Activated CD4-positive, alpha-beta T cell treated with anti-CD3 and anti-CD28 coated beads, Interleukin-2, amount 10 ng/mL, durations not matched to agents 7 days and 5 days (primary cell): ENCODE results near the gene TIMM44. TPM values are rescaled to one million over a fixed set of nuclear protein-coding genes. Genes with fewer than 3 reads are reported as not detected.

Source experiments
- CTCF ChIA-PET: fragments of 350-600 bp; sonication (Branson Sonifier 250); formaldehyde crosslinking; loops from one replicate; lab custom pipeline; 2021; ENCODE audit warnings: antibody characterized with exemption; lab: Charles Lee
- POLR2A ChIA-PET: fragments of 350-600 bp; sonication (Branson Sonifier 250); formaldehyde crosslinking; loops from one replicate; lab custom pipeline; 2021; ENCODE audit warnings: antibody characterized with exemption; lab: Charles Lee
- DNase-seq: peaks from one replicate; pipeline ENCODE4 v3.0.0-alpha.2; 2020
- H3K27ac Mint-ChIP-seq: one replicate; pipeline ENCODE4 v1.8.0; 2021; ENCODE audit warnings: mild to moderate bottlenecking, moderate library complexity, mixed read lengths
- H3K27me3 Mint-ChIP-seq: one replicate; pipeline ENCODE4 v1.8.0; 2021; ENCODE audit warnings: mixed read lengths
- H3K36me3 Mint-ChIP-seq: one replicate; pipeline ENCODE4 v1.8.0; 2021; ENCODE audit warnings: low read depth, mixed read lengths
- H3K4me1 Mint-ChIP-seq: one replicate; pipeline ENCODE4 v1.8.0; 2021; ENCODE audit warnings: mixed read lengths
- H3K4me3 Mint-ChIP-seq: one replicate; pipeline ENCODE4 v1.8.0; 2021; ENCODE audit warnings: mild to moderate bottlenecking, moderate library complexity, mixed read lengths
- H3K9me3 Mint-ChIP-seq: one replicate; pipeline ENCODE4 v1.8.0; 2021; ENCODE audit warnings: mixed read lengths
- total RNA-seq, 2 experiments: library from RNA; stranded (reverse); gene quantifications; one replicate each; pipeline ENCODE4 v1.2.3, GENCODE V29; 2021

The TIMM44 gene
- total RNA-seq, 2 experiments from 2014 or later = 44.0 to 59.9 TPM

DNA sequence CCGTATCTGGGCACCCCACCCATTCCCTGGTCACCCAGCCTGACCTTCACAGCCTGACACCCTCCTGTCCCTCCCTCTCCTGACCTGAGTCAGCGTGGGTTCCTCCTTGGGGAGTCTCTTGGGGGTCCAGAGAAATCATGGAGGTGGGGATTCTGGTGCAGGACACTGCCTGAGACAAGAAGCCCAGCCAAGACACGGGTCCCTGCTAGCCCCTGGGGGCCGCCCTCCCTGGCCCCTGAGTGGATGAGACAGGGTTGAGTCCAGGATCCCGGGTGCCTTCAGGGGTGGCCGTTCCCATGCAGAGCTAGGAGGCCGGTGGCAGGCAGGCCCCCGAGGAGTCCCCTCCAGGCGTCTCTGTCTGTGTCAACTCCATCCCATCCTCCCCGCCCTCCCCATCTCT is 38.2 kb downstream of the TIMM44 start:
- POLR2A ChIA-PET = no interaction called here

DNA sequence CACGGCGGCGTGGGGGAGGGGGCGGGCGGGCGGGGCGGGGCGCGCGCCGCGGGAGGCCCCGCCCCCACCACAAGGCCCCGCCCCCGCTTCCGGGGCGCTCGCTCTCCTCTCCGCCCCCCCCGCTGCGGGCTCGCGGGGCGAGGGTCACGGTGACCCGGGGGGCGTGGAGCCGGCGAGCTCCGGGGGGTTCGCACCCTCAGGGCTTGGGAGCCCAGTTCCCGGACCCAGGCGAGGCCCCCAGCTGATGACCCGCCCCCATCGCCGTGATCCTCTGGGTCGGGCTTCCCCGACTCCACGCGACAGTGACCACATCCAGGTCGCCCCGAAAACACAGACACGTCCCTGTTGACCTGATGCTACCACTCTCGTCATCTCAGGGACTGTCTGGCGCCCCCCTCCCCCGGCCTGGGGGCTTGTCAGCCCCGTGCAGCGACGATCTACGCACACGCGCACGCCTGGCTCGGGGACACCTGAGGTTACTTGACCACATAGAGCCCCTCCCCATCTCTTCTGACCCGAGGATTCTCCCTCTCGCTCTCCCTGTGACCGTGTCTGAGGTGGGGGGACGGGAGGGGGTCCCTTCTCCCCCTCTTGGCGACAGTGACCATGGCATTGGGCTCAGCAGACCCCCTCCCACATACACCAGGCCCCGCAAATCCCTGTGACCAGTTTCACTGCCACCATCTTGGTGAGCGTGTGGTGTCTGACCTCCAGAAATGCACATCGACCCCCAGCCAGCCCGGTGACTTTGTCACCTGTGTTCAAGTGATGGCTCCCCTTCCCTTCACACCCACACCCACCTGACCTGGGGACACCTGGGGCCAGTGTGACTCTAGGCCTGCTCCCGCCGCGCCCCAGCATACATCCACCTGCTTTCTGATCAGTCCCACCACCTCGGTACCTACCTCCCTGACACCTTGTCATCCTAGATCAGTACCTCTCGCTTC is 39.1 kb downstream of the TIMM44 start:
- ChIA-PET POLR2A (interaction anchor here (0.6 kb wide), 1 partner anchor 543 kb away, joined by 12 read pairs; no protein-coding TSS in a partner anchor), CTCF (interaction anchor here (0.6 to 1.6 kb wide), 18 partner anchors 8 to 336 kb away, joined by 3 to 19 read pairs (median 4); partner anchors contain the start of genes SNAPC2, TIMM44 and TRAPPC5)
- Mint-ChIP-seq H3K27ac (peak overlapping the region; percentile 94), H3K9me3 (no peaks in the 10 kb centered on the region), H3K4me1 (peaks cover 29% of the 10 kb centered on the region), H3K4me3 (peak overlapping the region; percentile 81), H3K36me3 (peaks cover 10% of the 10 kb centered on the region), H3K27me3 (no peaks in the 10 kb centered on the region)
- peak; percentile 69 for DNase-seq

More for the DNA sequence above, 38.2 kb downstream of the TIMM44 start:
- Mint-ChIP-seq H3K27me3 (no peaks in the 10 kb centered on the region), H3K36me3 (peaks cover 10% of the 10 kb centered on the region), H3K27ac (peak overlapping the region; percentile 94), H3K4me3 (peak overlapping the region; percentile 78), H3K4me1 (peaks cover 29% of the 10 kb centered on the region), H3K9me3 (no peaks in the 10 kb centered on the region)
- CTCF ChIA-PET = interaction anchor here (0.6 kb wide), 1 partner anchor 28 kb away, joined by 3 read pairs; no protein-coding TSS in a partner anchor
- DNase-seq = no peak

DNA sequence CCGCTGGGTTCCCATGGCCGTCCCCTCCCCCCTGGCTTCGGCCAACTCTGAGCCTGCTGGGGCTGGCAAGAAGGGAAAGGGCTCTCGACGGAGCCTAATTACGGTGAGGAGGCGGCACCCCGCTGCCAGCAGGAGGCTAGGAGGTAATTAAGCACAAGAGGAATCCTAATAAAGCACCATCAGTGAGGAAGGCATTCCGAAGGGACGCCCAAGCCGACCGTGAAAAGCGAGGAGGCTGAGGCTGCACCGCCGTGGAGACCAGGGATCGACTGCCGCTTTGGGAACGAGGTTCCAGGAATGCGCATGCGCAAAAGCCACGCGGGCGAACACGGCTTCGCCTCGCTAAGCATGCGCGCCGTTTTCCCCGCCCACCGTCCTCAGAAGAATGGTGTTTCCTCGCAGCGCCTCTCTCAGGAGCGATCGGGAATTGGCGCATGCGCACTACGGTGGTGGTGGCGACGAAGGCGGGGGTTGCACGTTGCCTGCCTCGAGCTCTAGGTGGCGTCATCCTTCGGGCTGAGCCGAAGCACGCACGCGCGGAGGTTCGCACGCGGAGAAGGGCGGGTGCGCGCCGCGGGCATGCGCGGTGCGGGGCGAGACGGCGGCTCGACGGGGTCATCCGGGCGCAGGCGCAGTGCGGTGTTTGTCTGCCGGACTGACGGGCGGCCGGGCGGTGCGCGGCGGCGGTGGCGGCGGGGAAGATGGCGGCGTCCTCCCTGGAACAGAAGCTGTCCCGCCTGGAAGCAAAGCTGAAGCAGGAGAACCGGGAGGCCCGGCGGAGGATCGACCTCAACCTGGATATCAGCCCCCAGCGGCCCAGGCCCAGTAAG is 40.0 kb downstream of the TIMM44 start, which contains the start of gene MAP2K7:
Gene MAP2K7, plus strand, starts transcription at position 634 of the 830 bp plus-strand sequence. Its CDS starts 68 bp downstream, at position 702.
- Mint-ChIP-seq H3K4me1 (peaks cover 29% of the 10 kb centered on the region), H3K27me3 (no peaks in the 10 kb centered on the region), H3K4me3 (peak within 1 kb of the TSS; percentile 81), H3K9me3 (no peaks in the 10 kb centered on the region), H3K36me3 (peaks cover 10% of the 10 kb centered on the region), H3K27ac (peak within 1 kb of the TSS; percentile 94)
- DNase-seq = peak; percentile 100
- ChIA-PET CTCF (interaction anchor here (0.6 to 1.6 kb wide), 18 partner anchors 8 to 335 kb away, joined by 3 to 19 read pairs (median 4); partner anchors contain the start of genes SNAPC2, TIMM44 and TRAPPC5), POLR2A (interaction anchor here (0.6 kb wide), 1 partner anchor 543 kb away, joined by 12 read pairs; no protein-coding TSS in a partner anchor)

DNA sequence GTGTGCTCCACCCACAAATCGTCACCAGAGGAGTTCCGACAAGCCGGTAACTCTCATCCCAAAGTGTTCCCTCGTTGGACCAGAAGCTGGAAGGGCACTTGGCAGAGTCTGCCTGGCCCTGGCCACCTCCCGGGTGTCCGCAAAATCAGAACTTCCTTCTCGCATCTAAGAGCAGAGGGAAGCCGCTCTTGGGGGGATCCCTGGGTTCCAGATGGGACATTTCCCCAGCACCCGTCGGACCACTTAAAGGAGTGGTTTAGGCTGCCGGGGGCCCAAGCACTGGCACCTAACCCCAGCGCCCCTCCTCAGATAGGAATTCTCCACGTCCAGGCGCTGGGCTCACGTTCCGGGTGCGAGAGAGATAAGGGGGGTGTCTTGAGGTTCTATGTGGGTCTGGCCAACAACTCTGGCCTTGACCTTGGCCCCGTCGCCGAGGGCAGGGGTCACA is 40.6 kb downstream of the TIMM44 start:
- Mint-ChIP-seq H3K36me3 (peaks cover 10% of the 10 kb centered on the region), H3K4me1 (peaks cover 26% of the 10 kb centered on the region), H3K9me3 (no peaks in the 10 kb centered on the region), H3K4me3 (peak overlapping the region; percentile 81), H3K27me3 (no peaks in the 10 kb centered on the region), H3K27ac (peak overlapping the region; percentile 92)
- CTCF ChIA-PET = interaction anchor here (1.0 to 3.7 kb wide), 9 partner anchors 9 to 222 kb away, joined by 3 to 20 read pairs (median 4); partner anchors contain the start of genes SNAPC2 and TRAPPC5
- POLR2A ChIA-PET = no interaction called here
- DNase-seq = no peak

DNA sequence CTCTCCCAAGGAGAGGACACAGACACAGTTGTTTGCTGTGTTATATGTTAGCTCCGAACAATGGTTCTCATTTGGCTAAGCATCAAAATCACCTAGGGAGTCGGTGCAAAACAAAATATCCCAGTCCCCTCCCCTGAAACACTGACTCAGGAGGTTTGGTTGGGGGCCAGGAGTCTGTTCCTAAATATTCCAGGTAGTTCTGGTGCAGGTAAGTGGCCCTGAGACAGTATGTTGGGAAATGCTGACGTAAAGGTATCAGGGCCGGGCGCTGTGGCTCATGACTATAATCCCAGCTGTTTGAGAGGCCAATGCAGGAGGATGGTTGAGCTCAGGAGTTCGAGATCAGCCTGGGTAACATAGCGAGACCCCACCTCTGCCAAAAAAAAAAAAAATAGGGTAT is 42.1 kb downstream of the TIMM44 start:
- H3K27me3 Mint-ChIP-seq = no peaks in the 10 kb centered on the region
- POLR2A ChIA-PET = no interaction called here
- peaks cover 10% of the 10 kb centered on the region for H3K36me3 Mint-ChIP-seq
- peaks cover 23% of the 10 kb centered on the region for H3K4me1 Mint-ChIP-seq
- CTCF ChIA-PET = interaction anchor here (0.6 to 3.7 kb wide), 4 partner anchors 11 to 333 kb away, joined by 3 to 20 read pairs (median 4); no protein-coding TSS in a partner anchor
- no peak overlapping the region for H3K4me3 Mint-ChIP-seq
- no peak for DNase-seq
- H3K27ac Mint-ChIP-seq = no peak overlapping the region
- H3K9me3 Mint-ChIP-seq = no peaks in the 10 kb centered on the region

DNA sequence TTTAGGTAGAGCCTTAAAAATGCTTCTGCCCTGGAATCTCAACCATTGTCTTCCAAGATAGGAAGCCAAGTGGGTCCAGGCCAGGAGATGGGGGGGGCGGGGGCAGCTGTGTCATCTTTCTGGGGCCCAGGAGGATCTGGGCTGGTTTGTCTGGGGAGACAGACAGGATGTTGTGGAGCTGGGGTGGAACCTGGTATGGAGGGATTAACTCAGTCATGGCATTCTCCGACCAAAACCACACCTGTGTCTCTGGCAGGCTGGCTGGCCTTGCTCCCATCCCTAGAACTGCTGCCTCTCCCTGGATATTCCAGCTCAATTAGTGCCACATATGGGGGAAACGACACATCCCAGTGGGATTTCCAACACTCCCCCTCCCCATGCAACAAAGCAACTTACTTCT is 42.5 kb downstream of the TIMM44 start:
- DNase-seq = no peak
- no peak overlapping the region for H3K4me3 Mint-ChIP-seq
- ChIA-PET CTCF (interaction anchor here (1.5 to 3.7 kb wide), 2 partner anchors 32 to 333 kb away, joined by 4 to 20 read pairs; no protein-coding TSS in a partner anchor), POLR2A (no interaction called here)
- no peak overlapping the region for H3K27ac Mint-ChIP-seq
- no peaks in the 10 kb centered on the region for H3K9me3 Mint-ChIP-seq
- H3K36me3 Mint-ChIP-seq = peaks cover 10% of the 10 kb centered on the region
- peaks cover 21% of the 10 kb centered on the region for H3K4me1 Mint-ChIP-seq
- H3K27me3 Mint-ChIP-seq = no peaks in the 10 kb centered on the region

DNA sequence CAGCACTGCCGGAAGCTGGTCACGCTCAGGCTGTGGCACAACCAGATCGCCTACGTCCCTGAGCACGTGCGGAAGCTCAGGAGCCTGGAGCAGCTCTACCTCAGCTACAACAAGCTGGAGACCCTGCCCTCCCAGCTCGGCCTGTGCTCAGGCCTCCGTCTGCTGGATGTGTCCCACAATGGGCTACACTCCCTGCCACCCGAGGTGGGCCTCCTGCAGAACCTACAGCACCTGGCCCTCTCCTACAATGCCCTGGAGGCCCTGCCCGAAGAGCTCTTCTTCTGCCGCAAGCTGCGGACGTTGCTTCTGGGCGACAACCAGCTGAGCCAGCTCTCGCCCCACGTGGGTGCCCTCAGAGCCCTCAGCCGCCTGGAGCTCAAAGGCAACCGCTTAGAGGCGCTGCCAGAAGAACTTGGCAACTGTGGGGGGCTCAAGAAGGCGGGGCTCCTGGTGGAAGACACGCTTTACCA is 43.0 kb downstream of the TIMM44 start:
- no peak for DNase-seq
- H3K27me3 Mint-ChIP-seq = no peaks in the 10 kb centered on the region
- H3K4me3 Mint-ChIP-seq = no peak overlapping the region
- ChIA-PET POLR2A (no interaction called here), CTCF (interaction anchor here (0.6 to 3.7 kb wide), 4 partner anchors 31 to 332 kb away, joined by 3 to 20 read pairs (median 4); no protein-coding TSS in a partner anchor)
- no peak overlapping the region for H3K27ac Mint-ChIP-seq
- H3K36me3 Mint-ChIP-seq = peaks cover 7% of the 10 kb centered on the region
- peaks cover 16% of the 10 kb centered on the region for H3K4me1 Mint-ChIP-seq
- H3K9me3 Mint-ChIP-seq = no peaks in the 10 kb centered on the region

DNA sequence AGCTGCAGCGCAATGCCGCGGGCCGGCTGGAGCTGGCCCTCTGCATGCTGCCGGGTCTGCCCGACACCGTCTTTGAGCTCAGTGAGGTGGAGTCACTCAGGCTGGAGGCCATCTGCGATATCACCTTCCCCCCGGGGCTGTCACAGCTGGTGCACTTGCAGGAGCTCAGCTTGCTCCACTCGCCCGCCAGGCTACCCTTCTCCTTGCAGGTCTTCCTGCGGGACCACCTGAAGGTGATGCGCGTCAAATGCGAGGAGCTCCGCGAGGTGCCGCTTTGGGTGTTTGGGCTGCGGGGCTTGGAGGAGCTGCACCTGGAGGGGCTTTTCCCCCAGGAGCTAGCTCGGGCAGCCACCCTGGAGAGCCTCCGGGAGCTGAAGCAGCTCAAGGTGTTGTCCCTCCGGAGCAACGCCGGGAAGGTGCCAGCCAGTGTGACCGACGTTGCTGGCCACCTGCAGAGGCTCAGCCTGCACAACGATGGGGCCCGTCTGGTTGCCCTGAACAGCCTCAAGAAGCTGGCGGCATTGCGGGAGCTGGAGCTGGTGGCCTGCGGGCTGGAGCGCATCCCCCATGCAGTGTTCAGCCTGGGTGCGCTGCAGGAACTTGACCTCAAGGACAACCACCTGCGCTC is 43.6 kb downstream of the TIMM44 start:
- ChIA-PET POLR2A (no interaction called here), CTCF (interaction anchor here (0.6 to 3.7 kb wide), 4 partner anchors 25 to 332 kb away, joined by 3 to 20 read pairs (median 4); partner anchors contain the start of gene PRR36)
- DNase-seq = no peak
- H3K9me3 Mint-ChIP-seq = no peaks in the 10 kb centered on the region
- H3K27me3 Mint-ChIP-seq = no peaks in the 10 kb centered on the region
- peaks cover 4% of the 10 kb centered on the region for H3K36me3 Mint-ChIP-seq
- H3K4me1 Mint-ChIP-seq = peaks cover 12% of the 10 kb centered on the region
- no peak overlapping the region for H3K27ac Mint-ChIP-seq
- H3K4me3 Mint-ChIP-seq = no peak overlapping the region

DNA sequence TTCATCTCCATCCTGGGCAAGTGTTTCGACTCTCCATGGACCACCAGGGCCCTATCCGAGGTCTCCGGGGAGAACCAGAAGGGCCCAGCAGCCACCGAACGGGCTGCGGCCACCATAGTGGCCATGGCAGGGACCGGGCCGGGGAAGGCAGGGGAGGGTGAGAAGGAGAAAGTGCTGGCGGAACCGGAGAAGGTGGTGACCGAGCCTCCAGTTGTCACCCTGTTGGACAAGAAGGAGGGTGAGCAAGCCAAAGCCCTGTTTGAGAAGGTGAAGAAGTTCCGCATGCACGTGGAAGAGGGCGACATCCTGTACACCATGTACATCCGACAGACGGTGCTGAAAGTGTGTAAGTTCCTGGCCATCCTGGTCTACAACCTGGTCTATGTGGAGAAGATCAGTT is 44.5 kb downstream of the TIMM44 start:
- ChIA-PET POLR2A (no interaction called here), CTCF (interaction anchor here (0.7 to 3.7 kb wide), 3 partner anchors 29 to 44 kb away, joined by 3 to 20 read pairs (median 4); no protein-coding TSS in a partner anchor)
- H3K36me3 Mint-ChIP-seq = no peaks in the 10 kb centered on the region
- no peak overlapping the region for H3K27ac Mint-ChIP-seq
- DNase-seq = no peak
- no peak overlapping the region for H3K4me3 Mint-ChIP-seq
- peaks cover 8% of the 10 kb centered on the region for H3K4me1 Mint-ChIP-seq
- no peaks in the 10 kb centered on the region for H3K27me3 Mint-ChIP-seq
- H3K9me3 Mint-ChIP-seq = no peaks in the 10 kb centered on the region

DNA sequence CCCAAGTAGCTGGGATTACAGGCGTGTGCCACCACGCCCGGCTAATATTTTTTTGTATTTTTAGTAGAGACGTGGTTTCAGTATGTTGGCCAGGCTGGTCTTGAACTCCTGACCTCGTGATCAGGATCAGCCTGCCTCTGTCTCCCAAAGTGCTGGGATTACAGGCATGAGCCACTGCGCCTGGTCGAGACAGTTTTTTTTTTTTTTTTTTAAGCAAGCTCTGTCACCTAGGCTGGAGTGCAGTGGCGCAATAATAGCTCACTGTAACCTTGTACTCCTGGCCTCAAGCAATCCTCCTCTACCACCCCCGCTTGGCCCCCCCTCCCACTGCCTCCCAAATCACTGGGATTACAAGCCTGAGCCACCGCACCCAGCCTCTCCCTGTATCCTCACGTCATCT is 46.2 kb downstream of the TIMM44 start:
- H3K4me3 Mint-ChIP-seq = no peak overlapping the region
- H3K4me1 Mint-ChIP-seq = no peaks in the 10 kb centered on the region
- no peaks in the 10 kb centered on the region for H3K27me3 Mint-ChIP-seq
- POLR2A ChIA-PET = no interaction called here
- H3K36me3 Mint-ChIP-seq = no peaks in the 10 kb centered on the region
- DNase-seq = no peak
- CTCF ChIA-PET = interaction anchor here (0.6 to 1.5 kb wide), 5 partner anchors 10 to 139 kb away, joined by 3 to 5 read pairs (median 4); no protein-coding TSS in a partner anchor
- H3K27ac Mint-ChIP-seq = no peak overlapping the region
- H3K9me3 Mint-ChIP-seq = no peaks in the 10 kb centered on the region

DNA sequence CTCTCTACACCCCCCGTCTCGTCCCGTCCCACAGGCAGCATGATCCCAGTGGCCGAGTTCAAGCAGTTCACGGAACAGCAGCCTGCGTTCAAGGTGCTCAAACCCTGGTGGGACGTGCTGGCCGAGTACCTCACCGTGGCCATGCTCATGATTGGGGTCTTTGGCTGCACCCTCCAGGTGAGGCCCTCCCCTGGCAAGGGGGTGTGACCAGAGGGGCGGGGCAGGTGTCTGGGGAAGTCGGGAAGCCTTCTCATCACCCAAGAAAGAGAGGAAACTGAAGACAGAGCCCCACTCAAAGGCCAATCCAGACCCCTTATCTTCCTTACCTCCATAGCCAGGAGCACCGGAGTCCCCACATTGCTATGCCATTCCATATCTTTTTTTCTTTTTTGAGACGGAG is 47.9 kb downstream of the TIMM44 start:
- Mint-ChIP-seq H3K36me3 (no peaks in the 10 kb centered on the region), H3K4me3 (no peak overlapping the region), H3K9me3 (no peaks in the 10 kb centered on the region), H3K4me1 (no peaks in the 10 kb centered on the region), H3K27me3 (peaks cover 3% of the 10 kb centered on the region), H3K27ac (no peak overlapping the region)
- ChIA-PET CTCF (interaction anchor here (0.6 kb wide), 2 partner anchors 24 to 785 kb away, joined by 5 read pairs; no protein-coding TSS in a partner anchor), POLR2A (no interaction called here)
- no peak for DNase-seq
